GM06990 (cell line): ENCODE measurements around the gene ZCWPW1.
A peak's percentile ranks its signal among the peaks of the same experiment; 100 is the strongest.
"Not testable (repeated sequence)": the region's sequence is repeated elsewhere in the genome, so short reads cannot be mapped to it uniquely, and the experiment has no call there.

Experiments
- DNase-seq: peaks from one replicate; pipeline ENCODE4 v3.0.0-alpha.2; 2011; ENCODE audit not compliant: insufficient read length; ENCODE audit errors: extremely low read depth
- H3K27me3 ChIP-seq: replicated peaks from 2 replicates; pipeline ENCODE4 v1.6.0; 2011; ENCODE audit warnings: low read length; ENCODE audit not compliant: control insufficient read depth, insufficient read depth
- H3K36me3 ChIP-seq: 2 replicates; pipeline ENCODE4 v1.5.1; 2011; ENCODE audit warnings: low read length; ENCODE audit not compliant: control insufficient read depth, insufficient read depth
- H3K4me3 ChIP-seq: replicated peaks from 2 replicates; pipeline ENCODE4 v1.5.1; 2011; ENCODE audit warnings: low read depth, mild to moderate bottlenecking, control low read depth, low read length
- TF ChIP-seq, protein P1 (sequence below): IDR thresholded peaks from 2 replicates; pipeline ENCODE4 v1.5.1; 2011; ENCODE audit warnings: low read length, control low read depth, mild to moderate bottlenecking, inconsistent platforms; ENCODE audit not compliant: insufficient read depth, poor library complexity, severe bottlenecking

Gene ZCWPW1

DNA sequence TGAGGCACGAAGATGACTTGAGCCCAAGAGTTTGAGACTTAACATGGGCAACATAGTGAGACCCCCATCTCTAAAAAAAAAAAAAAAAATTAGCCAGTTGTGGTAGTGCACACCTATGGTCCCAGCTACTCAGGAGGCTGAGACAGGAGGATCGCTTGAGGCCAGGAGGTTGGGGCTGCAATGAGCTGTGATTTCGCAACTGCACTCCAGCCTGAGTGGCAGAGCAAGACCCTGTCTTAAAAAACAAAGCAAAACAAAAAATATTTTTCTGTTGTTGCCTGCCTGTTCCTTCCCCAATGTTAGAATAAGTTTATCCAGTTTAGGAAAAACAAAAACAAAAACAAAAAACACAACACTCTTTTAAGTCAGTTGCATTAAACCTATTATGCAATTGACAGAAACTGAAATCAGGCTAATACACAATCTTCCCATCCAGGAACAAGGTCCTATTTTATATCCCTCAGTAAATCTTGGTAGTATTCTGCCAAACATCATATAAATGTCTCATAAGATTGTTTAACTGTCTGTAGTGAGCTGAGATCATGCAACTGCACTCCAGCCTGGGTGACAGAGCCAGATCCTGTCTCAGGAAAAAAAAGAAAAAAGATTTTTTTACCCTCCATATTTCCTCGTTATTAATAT is 50.3 kb downstream of the ZCWPW1 start:
- TF ChIP-seq, protein P1, sequence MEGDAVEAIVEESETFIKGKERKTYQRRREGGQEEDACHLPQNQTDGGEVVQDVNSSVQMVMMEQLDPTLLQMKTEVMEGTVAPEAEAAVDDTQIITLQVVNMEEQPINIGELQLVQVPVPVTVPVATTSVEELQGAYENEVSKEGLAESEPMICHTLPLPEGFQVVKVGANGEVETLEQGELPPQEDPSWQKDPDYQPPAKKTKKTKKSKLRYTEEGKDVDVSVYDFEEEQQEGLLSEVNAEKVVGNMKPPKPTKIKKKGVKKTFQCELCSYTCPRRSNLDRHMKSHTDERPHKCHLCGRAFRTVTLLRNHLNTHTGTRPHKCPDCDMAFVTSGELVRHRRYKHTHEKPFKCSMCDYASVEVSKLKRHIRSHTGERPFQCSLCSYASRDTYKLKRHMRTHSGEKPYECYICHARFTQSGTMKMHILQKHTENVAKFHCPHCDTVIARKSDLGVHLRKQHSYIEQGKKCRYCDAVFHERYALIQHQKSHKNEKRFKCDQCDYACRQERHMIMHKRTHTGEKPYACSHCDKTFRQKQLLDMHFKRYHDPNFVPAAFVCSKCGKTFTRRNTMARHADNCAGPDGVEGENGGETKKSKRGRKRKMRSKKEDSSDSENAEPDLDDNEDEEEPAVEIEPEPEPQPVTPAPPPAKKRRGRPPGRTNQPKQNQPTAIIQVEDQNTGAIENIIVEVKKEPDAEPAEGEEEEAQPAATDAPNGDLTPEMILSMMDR, result no peak

DNA sequence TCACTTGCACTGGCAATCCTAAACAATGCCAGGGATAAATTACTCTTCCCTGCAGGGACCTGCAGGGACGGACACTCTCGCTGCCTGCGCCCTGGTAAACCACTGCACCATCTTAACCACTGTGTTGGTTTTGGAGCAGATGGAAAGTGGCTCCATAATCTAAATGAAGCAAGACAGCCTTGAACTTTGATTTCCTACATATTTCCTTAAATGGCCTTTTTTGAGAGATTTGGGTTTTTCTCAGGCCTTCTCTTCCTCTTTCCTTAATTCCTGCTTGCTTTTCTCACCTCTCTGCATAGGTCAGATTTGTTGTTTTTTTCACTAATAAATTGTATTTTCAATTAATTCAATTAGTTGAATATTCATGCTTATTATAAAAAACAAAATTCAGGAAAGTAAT is 52.4 kb downstream of the ZCWPW1 start:
- Histone ChIP-seq H3K36me3 (no peaks in the 10 kb centered on the region), H3K4me3 (no peak overlapping the region), H3K27me3 (no peaks in the 10 kb centered on the region)
- no peak for DNase-seq
- TF ChIP-seq, protein P1, result no peak

More for the DNA sequence above, 50.3 kb downstream of the ZCWPW1 start:
- H3K27me3 ChIP-seq, result no peaks in the 10 kb centered on the region
- no peak for DNase-seq
- no peak overlapping the region for H3K4me3 ChIP-seq
- H3K36me3 ChIP-seq, result no peaks in the 10 kb centered on the region

DNA sequence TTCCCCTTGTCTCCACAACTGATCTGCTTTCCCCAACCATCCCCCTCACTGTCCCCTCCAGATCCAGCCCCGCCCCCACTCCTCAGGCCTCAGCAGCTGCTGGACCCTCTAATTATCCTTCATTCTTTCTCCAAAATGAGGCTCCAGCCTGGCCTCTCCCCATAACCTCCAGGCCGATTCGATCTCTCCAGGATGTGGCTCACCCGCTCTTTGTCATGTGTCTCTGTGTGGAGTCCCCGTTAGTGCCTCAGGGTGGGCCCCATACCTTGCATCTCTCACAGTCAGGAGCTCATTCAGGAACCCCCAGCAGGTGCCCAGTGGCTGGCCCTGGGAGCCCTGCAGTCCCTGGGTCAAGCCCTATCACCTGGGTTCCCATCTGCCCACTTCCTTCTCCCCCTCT is 53.9 kb downstream of the ZCWPW1 start:
- no peak for DNase-seq
- H3K27me3 ChIP-seq, result no peaks in the 10 kb centered on the region
- no peaks in the 10 kb centered on the region for H3K36me3 ChIP-seq
- TF ChIP-seq, protein P1, result no peak
- peak overlapping the region; percentile 61 for H3K4me3 ChIP-seq

DNA sequence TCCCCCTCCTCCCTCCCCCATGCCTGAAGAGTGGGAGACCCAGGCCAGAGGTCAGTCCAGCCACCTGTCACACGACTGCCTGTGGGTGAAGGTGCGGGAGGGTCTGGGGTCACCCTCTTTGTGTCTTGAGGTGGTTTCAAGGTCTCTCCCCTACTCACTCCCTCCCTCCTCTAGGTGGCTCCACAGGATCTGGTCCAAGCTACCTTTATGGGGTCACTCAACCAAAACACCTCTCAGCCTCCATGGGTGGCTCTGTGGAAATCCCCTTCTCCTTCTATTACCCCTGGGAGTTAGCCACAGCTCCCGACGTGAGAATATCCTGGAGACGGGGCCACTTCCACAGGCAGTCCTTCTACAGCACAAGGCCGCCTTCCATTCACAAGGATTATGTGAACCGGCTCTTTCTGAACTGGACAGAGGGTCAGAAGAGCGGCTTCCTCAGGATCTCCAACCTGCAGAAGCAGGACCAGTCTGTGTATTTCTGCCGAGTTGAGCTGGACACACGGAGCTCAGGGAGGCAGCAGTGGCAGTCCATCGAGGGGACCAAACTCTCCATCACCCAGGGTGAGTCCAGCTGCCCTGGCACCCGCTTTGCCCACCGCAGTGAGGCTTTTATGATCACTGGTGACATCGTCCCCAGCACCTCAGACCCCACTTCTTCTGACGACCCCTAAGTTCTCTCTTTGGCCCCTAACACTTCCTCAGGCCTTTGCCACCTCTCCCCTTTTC is 54.5 kb downstream of the ZCWPW1 start:
- not testable (repeated sequence) for H3K36me3 ChIP-seq, H3K27me3 ChIP-seq, DNase-seq
- peak overlapping the region; percentile 61 for H3K4me3 ChIP-seq
- TF ChIP-seq, protein P1, result peak; percentile 45

DNA sequence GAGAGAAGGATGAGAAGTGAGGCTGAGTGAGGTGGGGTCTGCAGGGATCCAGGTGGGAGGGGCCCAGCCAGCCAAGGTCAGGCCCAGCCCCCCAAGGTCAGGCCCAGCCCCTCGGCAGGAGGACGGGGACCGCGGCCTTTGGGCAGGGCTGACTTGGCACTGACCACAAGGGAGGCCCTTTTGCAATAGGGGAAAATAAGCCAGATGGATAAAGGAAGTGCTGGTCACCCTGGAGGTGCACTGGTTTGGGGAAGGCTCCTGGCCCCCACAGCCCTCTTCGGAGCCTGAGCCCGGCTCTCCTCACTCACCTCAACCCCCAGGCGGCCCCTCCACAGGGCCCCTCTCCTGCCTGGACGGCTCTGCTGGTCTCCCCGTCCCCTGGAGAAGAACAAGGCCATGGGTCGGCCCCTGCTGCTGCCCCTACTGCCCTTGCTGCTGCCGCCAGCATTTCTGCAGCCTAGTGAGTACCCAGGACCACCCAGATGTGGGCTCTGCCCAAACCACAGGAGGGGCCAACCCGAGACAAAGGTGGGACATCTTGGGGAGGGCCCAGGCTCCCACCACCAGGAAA is 55.2 kb downstream of the ZCWPW1 start, which contains the start of gene PILRA:
Gene PILRA, plus strand, starts transcription at position 227 of the 571 bp plus-strand sequence. Its CDS starts 170 bp downstream, at position 397.
- no peak for DNase-seq
- Histone ChIP-seq H3K36me3 (no peaks in the 10 kb centered on the region), H3K27me3 (no peaks in the 10 kb centered on the region), H3K4me3 (peak within 1 kb of the TSS; percentile 61)
- TF ChIP-seq, protein P1, result no peak
